NCI-H1092 (cell line): Measurements from ENCODE around the gene MOB1A.

Experiments
- DNase-seq: peaks from one replicate; lab custom pipeline; 2025; lab: John Stamatoyannopoulos, UW

MOB1A gene

DNA sequence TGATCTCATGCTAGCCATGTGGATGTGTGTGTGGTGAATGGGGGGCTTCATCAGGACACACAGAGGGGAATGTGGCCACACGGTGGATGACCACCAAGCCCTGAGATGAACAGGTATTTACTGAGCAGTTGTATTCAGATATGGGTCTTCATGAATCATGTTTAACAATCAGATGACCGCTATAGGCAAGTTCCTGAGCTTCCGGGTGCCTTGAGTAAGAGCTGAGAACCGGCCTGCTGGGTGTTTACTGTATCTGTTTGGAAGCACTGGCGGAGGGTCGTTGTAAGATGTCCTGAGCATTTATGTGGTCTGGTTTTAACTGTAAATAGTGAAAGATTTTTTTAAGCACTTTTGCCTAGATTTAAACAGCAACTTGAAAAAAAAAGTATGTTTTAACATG lies 74.9 kb downstream of the MOB1A start:
- no peak for DNase-seq
